ENCODE data around the gene PGAM1.
A peak's percentile ranks its signal among the peaks of the same experiment; 100 is the strongest.
"Not testable (repeated sequence)": the region's sequence is repeated elsewhere in the genome, so short reads cannot be mapped to it uniquely, and the experiment has no call there.

The PGAM1 gene

DNA sequence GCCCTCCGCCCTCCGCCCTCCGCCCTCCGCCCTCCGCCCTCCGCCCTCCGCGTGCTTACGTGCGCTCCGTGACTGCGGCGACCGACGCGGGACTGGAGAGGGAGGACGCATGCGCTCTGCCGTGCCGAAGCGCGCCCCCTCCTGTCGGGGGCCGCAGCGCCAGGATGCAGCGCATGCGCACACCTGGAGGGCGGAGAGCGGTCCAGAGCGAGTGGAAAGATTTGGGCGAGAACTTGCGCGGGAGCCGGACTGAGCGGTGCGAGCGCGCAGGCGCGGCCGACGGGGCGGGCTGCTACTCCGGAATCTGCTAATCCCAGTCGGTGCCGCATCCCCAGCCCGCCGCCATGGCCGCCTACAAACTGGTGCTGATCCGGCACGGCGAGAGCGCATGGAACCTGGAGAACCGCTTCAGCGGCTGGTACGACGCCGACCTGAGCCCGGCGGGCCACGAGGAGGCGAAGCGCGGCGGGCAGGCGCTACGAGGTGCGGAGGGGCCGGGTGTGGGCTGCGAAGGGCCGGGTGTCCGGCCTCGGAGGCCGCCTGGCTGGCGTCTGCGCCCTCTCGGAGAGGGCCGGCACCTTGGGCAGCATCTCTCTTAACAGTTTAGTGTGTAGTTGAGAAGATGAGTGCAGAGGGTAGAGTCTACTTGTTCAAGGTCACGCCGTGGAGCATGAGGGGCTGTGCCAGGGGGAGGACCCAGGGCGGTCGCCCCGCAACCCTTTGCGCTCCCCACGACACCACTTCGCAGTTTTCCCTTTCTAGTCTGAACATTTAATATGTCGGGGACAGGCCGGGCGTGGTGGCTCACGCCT, at the start of gene PGAM1:
Gene PGAM1 (plus strand): TSS at position 228 of the 812 bp plus-strand sequence. CDS start 117 bp downstream, at position 345.
- DNase-seq = peak; percentile 98

DNA sequence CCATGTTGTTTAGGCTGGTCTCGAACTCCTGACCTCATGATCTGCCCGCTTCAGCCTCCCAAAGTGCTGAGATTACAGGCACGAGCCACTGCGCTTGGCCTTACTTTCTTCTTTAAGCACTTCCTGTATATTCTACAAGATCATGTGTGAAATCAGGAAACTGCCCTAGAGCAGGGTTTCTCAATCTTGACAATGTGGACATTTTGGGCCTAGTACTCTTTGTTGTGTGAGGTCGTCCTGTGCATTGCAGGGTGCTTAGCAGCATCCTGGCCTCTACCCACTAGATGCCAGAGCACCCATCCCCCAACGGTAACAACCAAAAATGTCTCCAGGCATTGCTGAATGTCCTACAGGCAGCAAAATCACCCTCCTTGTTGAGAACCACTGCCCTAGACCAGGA, 49.6 kb upstream of the PGAM1 start:
- DNase-seq = no peak

DNA sequence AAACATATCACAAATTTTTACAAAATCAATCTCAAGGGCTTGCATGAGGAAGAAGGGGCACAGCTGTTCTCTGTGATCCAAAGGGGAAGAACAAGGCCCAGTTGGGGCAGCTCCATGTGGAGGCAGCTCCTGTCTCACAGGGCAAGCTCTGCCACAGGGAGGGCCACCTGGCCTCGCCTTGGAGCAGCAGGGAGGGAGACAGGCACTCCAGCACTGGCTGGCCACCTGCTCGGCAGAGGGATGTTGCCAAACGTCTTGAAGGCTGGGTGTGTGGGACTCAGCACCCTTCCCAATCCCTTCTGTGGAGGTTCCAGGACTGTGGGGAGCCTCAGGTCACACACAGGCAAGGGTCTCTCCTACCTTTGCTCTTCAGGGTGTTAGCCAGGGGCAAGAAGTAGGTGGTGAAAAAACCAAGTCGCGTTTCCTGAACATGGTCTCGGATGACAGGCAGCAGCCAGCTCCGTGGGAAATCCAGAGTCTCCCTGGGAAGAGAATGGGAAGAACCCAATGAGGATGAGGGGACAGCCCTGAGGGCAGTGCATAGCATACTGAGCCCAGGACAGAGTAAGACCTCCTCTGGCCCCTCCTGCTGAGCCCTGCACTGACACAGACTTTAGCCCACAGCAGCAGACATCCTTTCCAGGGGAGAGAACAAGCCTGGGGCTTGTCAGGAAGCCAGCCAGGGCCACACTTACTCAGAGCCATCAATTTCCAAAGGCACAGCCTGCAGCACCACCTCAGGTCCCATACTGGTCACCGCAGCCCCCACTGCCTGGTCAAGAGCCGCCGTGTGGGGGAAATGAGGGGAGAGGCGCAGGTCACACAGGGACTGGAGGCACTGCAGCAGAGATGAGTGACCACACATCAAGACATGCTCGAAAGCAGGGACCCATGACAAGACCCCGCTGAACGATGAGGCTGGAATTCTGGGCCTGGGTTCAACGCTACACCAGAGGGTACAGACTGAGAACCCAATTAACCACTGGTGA, 46.8 kb upstream of the PGAM1 start:
- no peak for DNase-seq

DNA sequence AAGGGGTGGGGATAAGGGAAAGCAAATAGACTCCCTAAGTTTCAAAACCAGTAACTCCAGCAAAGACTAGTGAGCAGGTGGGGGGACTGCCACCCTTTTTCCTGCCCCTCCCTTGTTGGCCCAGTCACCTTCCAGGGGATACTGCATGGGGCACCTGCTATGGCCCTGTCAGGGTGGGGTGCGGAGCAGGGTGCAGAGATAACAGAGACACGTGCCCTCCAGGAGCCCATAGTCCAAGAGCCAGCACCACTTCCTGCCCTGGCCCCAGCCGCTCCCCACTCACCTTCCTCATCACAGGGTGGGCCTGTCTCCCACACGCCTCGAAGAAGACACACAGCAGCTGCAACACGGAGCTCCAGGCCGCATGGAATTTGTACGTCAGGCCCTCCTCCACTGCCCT, 45.5 kb upstream of the PGAM1 start:
- no peak for DNase-seq

DNA sequence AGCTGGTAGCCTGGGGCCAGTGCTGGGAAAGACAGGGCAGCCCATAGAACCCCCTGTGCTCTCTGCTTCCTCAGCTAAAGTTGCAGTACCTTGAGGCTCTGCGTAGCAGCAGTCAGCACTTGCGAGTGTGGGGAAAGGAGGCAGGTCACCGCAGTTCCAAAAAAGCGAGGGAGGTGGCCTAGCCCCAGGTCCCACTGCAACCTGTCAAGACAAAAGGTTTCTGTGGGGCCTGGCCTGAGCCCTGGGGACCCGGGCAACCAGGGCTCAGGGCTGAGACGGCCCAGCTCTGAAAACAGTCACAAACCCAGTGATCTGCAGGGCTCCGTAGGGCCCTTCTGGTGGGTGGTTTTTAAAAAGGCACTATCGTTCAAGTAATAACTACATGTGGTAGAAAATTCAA, 44.4 kb upstream of the PGAM1 start:
- DNase-seq = no peak

DNA sequence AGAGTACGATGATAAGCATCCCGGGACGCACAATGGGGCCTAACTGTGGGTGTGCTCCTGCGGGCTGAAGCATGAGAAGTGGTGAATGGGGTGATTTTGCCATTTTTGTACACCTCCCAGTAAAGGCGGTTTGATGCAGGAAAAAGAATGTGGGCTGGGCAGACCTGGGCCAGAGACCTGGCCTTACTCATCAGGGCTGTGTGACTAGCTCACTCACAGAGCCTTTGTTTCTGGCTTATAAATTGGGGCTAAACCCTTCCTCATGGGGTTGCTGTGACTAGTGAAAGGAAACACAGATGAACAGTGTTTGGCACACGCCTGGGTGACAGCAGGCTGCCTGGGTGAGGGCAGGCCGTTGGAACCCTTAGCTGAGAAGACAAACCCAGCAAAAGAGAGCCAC, 42.8 kb upstream of the PGAM1 start:
- no peak for DNase-seq

DNA sequence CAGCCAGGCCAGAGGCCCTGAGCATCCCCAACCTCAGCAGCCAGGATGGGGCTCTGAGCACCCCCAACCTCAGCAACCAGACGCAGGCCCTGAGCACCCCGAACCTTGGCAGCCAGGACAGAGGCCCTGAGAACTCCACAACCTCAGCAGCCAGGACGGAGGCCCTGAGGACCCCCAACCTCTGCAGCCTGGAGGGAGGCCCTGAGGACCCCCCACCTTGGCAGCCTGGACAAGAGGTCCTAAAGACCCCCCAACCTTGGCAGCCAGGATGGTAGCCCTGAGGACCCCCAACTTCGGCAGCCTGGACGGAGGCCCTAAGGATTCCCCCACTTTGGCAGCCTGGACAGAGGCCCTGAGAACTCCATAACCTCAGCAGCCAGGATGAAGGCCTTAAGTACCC, 41.8 kb upstream of the PGAM1 start:
- DNase-seq = no peak

DNA sequence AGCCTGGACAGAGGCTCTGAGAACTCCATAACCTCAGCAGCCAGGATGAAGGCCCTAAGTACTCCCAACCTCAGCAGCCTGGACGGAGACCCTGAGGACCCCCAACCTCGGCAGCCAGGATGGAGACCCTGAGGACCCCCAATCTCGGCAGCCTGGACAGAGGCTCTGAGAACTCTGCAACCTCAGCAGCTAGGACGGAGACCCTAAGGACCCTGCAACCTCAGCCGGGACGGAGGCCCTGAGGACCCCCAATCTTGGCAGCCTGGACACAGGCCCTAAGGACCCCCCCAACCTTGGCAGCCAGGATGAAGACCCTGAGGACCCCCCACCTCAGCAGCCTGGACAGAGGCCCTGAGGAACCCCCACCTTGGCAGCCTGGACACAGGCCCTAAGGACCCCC, 41.4 kb upstream of the PGAM1 start:
- no peak for DNase-seq

DNA sequence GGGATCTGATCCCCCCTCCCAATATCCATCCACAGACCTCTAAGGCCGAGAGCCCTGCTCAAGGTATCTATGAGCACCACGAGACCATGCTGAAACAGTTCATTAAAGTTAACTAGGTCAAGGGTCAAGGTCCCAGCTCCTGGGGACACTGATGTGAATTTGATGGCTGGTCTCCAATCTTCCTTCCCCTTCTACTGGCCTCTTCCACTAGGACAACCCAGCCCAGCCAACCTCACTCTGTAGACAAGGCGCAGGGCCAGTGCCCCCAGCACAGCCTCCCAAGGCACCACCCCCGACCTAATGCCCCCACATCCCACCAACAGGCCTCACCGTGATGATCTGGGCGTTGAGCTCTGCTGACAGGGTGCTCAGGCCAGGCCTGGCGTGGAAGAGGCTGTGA, 40.4 kb upstream of the PGAM1 start:
- no peak for DNase-seq

DNA sequence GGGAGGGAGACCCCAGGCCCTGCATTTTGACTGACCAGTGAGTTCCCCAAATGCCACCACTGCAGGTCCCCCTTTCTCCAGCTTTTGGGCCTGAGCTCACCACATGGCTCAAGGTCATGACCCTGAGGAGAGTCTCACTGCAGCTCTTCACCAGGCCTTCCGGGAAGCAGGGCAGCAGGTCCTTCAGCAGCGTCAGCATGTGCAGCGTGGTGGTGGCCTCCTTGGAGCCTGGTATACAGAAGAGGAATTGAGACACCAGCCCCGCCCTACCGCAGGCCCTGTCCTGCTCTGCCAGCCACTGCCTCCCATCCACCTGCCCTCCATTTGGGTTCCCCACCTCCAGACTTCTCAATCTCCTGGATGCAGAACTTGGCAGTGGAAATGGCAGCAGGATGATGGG, 37.8 kb upstream of the PGAM1 start:
- no peak for DNase-seq

DNA sequence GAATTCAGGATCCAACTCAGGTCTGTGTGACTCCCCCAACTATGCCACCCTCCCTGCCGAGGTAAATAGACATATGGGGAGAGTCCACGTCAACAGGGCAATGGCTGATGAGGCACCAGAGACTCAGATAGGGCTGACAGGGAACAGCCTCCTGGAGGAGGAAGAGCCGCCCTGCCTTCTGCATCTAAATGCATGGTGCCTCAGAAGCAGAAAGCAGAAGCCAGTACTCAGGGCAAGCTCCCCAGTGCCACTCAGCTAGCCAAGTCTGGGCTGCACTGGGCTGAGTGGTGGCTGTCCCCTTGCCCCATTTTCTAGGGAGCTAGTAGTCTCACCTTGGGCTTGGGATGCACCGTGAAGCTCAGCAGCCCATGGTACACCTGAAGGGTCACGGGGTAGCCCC, 35.9 kb upstream of the PGAM1 start:
- DNase-seq = no peak

DNA sequence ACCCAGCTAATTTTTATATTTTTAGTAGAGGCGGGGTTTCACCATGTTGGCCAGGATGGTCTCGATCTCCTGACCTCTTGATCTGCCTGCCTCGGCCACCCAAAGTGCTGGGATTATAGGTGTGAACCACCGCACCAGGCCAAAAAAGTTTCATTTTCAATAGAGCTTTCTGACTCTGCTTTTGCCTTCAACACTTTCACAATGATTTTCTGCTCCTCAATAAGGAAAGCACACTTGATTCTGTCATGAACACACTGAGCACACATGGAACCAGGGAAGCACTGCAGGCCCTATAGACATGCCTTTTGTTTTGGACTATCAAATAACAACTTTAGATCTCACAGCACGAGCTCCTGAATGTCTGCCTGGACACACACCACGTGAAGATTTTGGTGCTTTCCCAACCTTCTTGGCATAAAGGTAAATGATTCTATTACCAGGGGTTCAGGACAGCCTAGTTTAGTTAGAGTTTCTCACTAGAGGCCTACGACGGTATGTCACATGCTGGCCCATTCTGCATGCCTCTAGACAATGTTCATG, 32.9 kb upstream of the PGAM1 start:
- DNase-seq = no peak

DNA sequence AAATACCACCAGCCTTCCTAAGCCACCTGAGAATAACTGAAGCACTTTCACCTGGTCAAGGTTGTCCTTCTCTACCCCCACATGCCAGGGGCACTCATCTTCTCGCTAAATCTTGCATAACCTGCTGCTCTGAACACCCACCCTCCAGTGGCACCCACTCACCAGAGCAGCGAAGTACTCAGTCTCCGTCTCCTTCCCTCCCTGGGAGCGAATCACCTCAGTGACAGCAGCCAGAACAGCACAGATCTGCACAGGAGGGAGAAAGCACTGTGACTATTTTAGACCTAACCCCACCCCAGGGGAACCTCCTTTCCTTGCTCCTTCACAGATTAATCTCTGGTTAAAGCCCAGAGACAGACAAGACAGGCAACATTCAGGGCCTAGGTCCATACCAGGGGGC, 29.9 kb upstream of the PGAM1 start:
- no peak for DNase-seq

DNA sequence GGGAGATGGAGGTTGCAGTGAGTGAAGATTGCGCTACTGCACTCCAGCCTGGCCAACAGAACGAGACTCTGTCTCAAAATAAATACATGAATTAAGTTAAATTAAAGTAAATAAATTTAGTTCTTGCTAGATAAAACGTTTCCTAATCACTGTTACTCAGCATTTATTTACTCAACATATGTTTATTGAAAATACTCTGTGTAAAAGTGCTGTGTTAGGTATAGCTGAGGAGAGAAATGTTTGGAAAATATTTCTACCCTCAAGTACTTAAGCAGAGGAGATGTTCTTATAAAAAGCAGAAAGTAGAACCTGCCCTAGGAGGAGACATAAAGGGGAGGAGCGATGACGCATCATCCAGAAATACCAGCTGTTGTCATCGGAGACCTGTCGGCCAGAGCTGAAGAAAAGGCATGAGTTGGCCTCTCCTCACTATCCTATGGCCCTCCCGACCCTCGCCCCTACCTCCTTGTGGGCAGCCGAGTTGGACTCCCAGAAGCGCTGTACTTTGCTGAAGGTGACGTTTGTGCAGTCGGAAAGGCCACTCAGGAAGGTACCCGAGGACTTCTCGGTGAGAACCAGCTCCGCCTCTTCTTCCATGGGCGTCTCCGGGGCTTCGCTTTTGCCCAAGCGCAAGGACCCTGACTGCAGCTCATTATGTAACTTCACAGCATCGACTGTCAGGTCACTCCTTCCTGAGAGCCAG, 26.0 kb upstream of the PGAM1 start:
- DNase-seq = peak; percentile 76

DNA sequence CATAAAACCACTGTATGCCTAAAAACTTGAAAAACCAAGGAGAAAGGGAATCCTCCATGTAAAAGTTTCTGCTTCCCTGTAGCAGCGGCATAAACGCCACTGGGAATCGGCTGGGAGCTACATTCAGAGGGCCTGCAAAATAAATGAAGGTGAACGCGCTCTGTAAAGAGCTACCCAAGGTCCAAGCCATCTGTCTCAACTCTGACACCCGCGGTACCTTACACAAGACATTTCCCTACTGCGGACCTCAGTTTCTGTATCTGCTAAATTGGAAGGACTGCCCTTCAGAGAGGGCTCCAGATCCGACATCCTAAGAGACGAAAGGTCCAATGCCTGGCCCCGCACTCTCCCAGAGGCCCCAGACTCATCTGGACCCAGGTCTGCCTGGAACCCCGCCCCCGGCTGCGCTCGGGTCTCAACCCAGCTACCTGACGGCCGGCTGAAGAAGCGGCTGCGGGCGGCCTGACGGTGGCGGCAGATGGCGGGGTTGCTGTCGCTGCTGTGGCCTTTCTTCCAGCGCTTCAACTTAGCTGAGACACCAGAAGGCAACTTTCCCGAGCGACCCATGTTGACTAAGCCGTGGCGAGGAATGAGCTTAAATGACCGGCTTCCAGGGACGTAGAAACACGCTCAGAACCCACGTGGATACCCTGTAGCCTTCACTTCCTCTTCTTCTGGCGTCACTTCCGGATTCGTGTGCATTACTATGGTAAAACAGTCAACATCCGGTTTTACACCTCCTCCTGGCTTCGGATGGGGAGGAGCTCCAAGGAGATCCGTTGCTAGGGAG, 25.1 kb upstream of the PGAM1 start, which contains the start of gene RRP12:
Gene RRP12 (minus strand): TSS at position 676 of the 790 bp plus-strand sequence. CDS start 109 bp downstream, at position 567.
- DNase-seq = peak; percentile 90

DNA sequence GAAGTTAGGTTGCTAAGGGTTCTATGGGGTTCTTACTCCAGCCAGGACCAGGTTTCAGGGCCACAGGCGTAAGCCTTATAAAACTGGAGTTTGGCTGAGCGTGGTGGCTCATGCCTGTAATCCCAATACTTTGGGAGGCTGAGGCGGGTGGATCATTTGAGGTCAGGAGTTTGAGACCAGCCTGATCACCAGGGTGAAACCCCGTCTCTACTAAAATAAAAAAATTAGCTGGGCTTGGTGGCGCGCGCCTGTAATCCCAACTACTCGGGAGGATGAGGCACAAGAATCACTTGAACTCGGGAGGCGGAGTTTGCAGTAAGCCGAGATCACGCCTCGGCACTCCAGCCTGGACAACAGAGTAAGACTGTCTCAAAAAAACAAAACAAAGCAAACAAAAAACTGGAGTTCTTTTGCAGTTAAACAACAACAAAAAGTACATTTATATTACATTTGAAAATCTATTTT, 24.5 kb upstream of the PGAM1 start:
- DNase-seq = no peak

DNA sequence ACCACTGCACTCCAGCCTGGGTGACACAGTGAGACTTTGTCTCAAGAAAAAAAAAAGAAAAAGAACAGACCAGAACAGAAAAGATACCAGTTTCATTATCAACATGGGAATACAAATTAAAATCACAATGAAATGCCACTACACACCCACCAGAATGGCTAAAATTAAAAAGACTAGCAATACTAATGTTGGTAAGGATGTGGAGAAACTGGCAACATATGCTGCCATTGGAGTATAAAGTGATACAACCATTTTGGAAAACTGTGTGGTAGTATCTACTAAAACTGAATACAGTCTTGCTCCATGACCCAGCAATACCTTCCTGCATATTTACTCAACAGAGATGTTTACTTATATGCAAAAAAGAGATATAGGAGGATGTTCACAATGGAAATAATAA, 21.9 kb upstream of the PGAM1 start:
- no peak for DNase-seq

DNA sequence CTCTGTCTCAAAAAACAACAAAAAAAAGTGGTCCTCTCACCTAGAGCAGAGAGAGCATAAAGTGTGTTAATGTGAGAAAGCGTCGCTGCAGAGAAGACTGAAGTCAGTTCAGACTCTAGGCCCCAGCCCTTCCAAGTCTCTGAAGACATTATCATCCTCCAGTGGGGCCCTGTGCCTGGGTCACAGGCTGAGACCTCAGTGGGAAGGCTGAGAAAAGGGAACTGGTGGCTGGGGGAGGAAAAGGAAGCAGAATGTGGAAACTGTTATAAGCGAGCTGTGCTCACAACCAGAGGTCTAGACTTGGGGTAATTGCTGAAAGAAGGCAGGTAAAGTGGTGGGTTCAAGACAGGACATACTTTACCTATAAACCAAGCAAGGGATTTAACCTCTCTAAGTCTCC, 19.9 kb upstream of the PGAM1 start:
- DNase-seq = no peak

DNA sequence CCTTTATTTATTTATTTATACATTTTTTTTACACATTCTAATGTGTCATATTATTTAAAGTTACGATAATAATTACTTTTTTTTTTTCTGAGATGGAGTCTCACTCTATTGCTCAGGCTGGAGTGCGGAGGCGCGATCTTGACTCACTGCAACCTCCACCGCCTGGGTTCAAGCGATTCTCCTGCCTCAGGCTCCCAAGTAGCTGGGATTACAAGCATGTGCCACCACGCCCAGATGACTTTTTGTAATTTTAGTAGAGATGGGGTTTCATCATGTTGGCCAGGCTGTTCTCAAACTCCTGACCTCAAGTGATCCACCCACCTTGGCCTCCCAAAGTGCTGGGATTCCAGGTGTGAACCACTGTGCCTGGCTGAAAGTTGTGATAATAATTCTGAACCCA, 19.5 kb upstream of the PGAM1 start:
- DNase-seq = not testable (repeated sequence)

DNA sequence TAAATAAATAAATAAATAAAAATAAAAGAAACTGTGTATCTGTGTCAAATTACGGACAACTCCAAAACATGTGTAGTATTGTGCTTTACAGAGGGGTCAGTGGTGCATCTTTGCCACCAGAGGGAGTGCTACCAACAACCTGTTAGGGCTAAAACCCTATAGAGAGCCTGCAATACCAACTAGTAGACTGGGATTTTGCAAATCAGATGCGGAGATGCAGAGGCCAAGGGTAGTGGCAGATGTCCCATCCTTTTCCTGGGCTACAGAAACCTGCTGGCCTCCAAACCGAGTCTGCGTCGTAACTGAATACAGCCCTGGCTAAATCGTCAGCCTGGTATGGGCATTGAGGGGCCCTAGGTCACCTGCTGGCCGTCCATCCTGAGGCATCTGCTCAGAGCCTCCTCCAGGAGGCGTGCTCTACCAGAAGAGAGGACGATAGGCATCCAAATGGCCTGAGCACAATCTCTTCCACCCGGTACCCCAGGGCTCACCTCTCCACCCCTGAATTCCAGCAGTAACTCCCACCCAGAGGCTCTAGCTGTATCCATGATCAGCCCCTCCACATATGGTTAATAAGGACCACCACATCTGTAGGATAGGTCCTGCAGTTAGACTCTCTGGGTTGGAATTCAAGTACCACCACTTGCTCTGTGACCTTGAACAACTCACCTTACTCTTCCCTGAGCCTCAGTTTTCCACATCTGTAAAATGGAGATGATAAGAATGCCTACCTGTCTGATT, 18.6 kb upstream of the PGAM1 start:
- DNase-seq = peak; percentile 86

DNA sequence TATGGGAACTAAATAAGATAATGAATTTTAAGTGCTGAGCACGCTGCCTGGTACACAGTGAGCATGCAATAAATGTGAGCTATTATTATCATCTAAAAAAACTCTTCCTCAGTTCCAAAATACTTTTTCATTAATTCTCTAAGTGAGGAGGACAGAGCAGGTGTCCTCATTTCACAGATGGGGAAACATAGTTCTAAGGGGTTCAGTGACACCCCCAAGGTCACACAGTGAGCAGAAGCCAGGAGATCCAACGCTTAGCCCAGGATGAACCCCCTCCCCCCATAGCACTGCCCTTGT, 18.1 kb upstream of the PGAM1 start:
- DNase-seq = no peak

All from activated effector memory CD4-positive, alpha-beta T cell treated with anti-CD3 and anti-CD28 coated beads, Interleukin-2, amount 50 U/mL, for 16 hours (primary cell).